ENCODE results near the gene USP37.

The USP37 gene

GRCh38 chr2:218472988-218473387 lies 95.2 kb downstream of the USP37 start:
- DNase-seq, result no peak

DNA sequence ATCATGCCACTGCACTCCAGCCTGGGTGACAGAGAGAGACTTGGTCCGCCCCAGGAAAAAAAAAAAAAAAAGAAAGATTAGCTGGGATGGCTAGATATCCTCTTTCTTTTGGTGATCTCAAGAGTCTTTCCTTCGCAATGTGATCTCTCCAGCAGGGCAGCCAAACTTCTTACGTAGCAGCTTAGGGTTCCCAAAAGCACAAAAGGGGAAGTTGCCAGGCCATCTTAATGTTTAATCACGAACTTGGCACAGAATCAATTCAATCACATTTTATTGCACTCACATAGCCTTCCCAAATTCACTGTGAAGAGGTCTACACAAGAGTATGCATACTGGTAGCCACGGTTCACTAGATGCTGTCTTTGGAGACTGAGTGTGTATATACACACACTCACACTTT lies 96.2 kb downstream of the USP37 start:
- DNase-seq, result no peak

DNA sequence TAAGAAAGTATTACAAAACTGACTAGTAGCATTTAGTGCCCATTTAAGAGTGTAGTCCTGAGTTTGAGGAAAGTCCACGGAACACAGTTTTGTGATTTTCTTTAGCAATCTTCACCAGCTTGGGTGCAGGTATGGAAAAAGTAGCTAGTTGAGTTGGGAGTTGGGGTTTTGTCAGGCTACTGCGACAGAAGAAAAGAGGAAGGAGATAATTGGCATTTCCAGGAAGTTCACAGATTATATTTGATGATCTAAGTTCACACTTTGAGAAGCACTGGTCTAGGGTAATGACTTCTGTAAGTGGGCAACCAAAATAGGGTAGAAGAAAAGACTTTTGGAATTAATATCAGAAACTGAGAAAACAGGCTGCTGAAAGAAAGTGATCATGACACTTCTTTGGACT lies 97.1 kb downstream of the USP37 start:
- no peak for DNase-seq

- no peak for DNase-seq
These were observed 97.7 kb downstream of the USP37 start for GRCh38 chr2:218470448-218470847.

GRCh38 chr2:218465987-218466633 lies 102.0 kb downstream of the USP37 start:
- no peak for DNase-seq

- no peak for DNase-seq
These were observed 109.6 kb downstream of the USP37 start for GRCh38 chr2:218458598-218458997.

DNA sequence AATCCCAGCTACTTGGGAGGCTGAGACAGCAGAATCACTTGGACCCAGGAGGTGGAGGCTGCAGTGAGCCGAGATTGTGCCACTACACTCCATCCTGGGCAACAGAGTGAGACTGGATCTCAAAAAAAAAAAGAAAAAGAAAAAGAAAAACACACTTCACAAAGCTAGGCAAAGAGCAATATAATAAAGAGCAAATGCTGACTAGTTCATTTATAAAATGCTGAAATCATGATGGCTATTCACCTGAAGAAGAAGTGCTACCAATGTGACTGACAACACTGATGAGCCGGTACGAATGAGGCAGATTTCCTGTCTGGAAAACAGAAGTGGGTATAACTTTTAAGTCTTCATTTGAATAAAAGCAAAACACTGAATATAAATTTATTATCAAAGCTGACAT lies 111.3 kb downstream of the USP37 start:
- no peak for DNase-seq

DNA sequence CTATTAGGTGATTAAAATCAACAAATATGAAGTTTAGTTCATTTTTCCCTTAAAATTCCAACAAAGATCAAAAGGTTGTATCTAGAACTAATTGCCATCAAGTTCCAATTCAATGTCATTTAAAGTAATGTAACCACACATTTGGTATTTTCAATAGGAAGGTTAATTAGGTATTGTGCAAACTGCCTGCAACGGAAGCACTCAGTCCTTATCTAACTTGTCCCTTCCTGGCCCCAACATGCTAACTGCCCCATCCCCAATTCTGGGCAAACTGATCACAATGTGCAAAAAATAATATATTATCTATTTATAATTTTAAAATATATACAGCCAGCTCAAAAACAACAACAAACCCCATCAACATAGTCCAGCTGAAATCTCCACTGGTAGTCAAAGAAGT lies 116.1 kb downstream of the USP37 start:
- no peak for DNase-seq

DNA sequence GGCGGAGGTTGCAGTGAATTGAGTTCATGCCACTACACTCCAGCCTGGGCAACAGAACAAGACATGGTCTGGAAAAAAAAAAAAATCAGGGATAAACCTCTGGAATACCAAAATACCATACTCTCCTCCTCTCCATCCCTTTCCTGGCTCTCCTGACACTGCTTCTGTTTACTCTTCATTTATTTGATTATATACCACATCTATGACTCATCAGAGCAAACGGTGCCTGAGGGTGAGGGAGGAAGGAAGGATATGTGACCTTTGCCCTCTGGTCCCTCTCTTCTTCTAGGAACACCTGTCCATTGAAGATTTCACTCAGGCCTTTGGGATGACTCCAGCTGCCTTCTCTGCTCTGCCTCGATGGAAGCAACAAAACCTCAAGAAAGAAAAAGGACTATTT lies 119.2 kb downstream of the USP37 start:
- no peak for DNase-seq

- DNase-seq, result no peak
These were observed 121.1 kb downstream of the USP37 start for GRCh38 chr2:218447072-218447471.

DNA sequence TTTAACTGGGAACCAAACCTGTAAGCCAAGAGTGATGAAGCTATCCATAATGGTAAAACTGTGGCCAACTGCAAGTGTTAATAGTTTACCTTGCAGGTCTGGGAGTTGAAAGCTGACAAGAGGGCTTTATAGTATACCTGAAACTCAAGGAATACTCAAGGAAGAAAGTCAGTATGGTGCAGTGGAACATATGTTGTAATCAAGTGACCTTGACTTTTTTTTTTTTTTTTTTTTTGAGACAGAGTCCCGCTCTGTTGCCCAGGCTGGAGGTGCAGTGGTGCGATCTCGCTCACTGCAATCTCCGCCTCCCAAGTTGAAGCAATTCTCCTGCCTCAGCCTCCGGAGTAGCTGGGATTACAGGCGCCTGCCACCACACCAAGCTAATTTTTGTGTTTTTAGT lies 121.6 kb downstream of the USP37 start:
- DNase-seq, result no peak

GRCh38 chr2:218445602-218446001 lies 122.5 kb downstream of the USP37 start:
- no peak for DNase-seq

DNA sequence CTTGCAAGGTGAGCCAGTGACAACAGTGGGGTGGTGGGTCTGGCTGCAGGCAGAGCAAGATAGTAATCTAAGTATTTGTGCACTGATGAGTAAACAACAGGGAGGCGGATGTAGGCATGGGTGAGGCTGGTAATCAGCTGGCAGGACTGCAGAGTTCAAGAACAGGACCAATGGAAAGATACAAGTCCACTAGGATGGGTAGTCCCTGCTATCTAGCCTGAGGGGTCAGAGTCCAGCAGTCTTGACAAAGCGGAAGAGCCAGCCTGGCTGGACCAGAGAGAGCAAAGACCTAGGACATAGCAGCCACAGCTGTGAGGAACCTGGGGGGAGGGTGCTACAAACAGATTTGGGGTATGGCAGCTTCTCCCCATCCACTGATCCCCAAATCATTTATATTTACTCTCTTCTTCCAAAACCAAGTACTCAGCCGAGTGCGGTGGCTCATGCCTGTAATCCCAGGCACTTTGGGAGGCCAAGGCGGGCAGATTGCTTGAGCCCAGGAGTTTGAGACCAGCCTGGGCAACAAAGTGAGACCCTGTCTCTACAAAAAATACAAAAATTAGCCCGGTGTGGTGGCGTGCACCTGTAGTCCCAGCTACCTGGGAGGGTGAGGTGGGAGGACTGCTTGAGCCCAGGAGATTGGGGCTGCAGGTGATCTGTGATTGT lies 123.3 kb downstream of the USP37 start:
- DNase-seq, result no peak

DNA sequence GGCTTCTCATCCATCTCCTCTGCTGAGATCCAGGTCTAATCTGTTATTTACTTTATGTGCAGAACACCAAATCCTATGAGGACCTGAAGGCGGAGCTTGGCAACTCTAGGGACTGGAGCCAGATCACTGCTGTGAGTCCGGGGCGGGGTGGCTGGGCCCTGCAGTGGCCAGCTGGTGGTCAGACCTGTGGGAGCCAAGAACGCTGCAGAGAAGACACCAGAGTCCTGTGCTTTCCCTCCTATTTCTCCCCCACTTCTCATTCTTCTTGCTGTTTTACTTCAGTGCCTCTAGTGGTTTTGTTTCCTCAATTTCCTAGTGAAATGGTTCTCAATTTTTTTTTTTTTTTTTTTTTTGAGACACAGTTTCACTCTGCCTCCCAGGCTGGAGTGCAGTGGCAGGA lies 129.6 kb downstream of the USP37 start:
- no peak for DNase-seq

GRCh38 chr2:218437969-218438368 lies 130.2 kb downstream of the USP37 start:
- DNase-seq, result no peak

GRCh38 chr2:218436992-218437391 lies 131.2 kb downstream of the USP37 start:
- DNase-seq, result no peak

GRCh38 chr2:218435003-218435982 lies 132.9 kb downstream of the USP37 start:
- no peak for DNase-seq

- no peak for DNase-seq
These were observed 133.7 kb downstream of the USP37 start for GRCh38 chr2:218434456-218434855.

DNA sequence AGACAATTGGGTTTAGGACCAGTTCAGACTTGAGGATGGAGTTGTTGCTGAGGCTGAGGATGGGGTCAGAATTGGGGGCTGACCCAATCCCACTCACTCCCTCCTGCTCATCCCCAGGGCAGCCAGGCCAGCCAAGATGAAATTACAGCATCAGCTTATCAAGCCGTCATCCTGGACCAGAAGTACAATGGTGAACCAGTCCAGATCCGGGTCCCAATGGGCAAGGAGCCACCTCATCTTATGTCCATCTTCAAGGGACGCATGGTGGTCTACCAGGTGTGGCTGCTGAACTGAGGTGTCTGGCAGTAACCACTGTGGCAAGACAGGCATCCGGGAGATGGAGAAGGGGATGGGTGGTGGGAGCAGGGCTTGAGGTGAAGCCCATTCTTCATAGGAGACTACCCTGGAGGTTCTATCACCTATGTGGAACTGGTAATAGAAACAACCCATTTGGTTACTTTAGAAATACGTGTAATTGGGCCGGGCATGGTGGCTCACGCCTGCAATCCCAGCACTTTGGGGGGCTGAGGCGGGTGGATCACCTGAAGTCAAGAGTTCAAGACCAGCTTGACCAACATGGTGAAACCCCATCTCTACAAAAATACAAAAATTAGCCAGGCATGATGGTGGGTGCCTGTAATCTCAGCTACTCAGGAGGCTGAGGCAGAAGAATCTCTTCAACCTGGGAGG lies 135.3 kb downstream of the USP37 start:
- no peak for DNase-seq

GRCh38 chr2:218431878-218432277 lies 136.3 kb downstream of the USP37 start:
- no peak for DNase-seq

GRCh38 chr2:218430721-218431120 lies 137.4 kb downstream of the USP37 start:
- no peak for DNase-seq

DNA sequence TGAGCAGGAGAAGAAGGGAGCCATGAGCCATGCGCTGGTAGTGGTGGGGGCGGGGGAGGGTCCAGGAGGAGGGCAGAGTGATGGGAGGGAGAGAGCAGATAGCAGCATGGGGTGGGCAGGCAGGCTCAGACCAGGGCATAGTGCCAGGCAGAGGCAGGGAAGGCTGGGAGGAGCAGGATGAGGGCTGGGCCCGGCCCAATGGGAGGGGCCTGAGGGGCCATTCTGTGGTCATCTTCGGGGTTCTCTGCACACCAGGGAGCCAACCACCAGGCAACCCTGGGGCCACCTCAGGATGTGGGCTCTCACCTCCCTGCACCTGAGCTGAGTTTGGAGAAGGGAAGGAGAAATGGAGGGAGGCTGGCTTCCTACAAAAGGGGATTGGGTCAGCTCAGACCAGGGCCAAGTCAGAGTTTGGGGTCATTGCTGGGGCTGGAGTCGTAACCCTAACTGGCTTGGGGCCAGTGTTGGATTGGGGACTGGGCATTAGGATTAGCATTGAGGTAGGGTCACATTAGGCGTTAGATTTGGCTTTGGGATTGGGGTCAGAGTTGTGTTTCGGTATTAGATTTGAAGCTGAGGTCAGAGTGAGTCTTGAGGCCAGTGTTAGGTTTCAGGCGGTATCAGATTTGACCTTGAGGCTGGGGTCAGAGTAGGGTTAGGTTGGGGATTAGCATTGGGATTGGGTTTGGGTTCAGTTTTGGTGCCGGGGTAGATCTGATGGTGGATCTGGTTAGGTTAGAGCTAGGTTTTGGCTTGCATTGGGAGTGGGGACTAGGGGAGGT lies 138.0 kb downstream of the USP37 start:
- DNase-seq, result no peak
